Measurements from ENCODE around the gene BMPR1A.

The BMPR1A gene

GRCh38 chr10:86962981-86963310 is 206.5 kb downstream of the BMPR1A start:
- TF ChIP-seq ZFX (IDR thresholded peaks at IDR 0.05; ENCODE audit: borderline replicate concordance) (no peak), CTCF (IDR thresholded peaks at IDR 0.05) (no peak)

DNA sequence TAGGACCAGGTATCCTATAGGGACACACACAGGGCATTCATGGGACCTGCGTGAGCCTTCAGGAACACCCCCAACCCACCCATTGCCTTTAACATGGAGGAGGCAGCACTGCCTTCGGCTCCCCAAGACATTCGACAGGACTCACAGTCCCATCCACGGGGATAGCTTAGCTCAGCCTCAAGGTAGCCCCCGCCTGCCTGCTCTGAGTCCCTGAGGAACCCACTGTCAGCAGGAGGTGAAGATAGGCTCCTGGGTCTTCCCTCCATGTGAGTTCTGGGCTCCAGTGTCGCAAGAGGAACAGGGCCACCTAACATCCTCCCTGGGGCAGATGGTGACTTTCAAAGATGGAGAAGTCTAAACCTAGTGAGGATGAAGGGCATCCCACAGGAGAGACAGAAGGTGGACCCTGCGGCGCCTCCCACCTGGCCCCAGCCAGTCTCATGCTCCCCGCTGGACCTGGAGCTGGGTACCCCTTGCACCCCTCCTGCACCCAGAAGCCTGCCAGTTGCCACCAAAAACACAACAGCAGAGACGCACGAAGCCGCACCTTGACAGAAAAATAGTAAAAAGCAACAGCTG is 207.0 kb downstream of the BMPR1A start:
- TF ChIP-seq CTCF (IDR thresholded peaks at IDR 0.05) (no peak), ZFX (IDR thresholded peaks at IDR 0.05; ENCODE audit: borderline replicate concordance) (no peak)
- no peak overlapping the region for H3K27ac ChIP-seq

More at GRCh38 chr10:86962981-86963310, 206.5 kb downstream of the BMPR1A start:
- H3K27ac ChIP-seq: no peak overlapping the region

DNA sequence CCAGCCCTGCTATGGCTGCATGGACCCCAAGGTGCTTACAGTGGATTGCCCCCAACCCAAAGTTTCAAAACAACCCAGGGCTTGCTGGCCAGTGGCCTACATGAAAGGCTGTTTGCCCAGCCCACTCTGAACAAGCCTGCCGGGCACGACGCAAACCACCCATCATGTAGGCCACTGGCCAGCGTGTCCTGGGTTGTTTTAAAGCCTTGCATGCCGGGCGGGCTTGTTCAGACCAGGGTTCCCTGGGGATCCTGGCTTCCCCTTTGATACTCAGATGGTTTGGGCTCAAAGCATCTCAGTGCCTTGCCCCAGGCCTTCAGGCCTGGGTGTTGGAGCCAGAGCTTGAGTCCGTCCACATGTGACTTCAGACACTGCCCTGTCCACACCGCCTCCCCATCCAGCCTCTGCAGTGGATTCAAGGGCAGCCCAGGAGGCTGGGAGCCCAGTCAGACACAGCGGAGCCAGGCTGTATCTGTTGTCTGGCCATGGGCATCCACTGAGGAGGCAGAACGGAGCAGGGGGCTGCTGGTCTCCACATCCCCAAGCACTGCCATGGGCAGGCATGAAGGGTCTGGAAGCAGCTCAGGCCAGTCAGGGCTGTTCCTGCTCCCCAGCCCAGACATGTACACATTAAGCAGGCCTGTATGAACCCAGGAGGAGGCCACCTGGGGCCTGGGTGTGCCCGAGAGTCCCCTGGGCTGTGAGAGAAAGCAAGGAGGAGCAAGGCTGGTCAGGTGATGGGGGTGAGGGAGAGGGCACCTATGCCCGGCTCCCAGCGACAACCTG is 207.8 kb downstream of the BMPR1A start:
- TF ChIP-seq ZFX (IDR thresholded peaks at IDR 0.05; ENCODE audit: borderline replicate concordance) (no peak), CTCF (IDR thresholded peaks at IDR 0.05) (no peak)
- no peak overlapping the region for H3K27ac ChIP-seq

DNA sequence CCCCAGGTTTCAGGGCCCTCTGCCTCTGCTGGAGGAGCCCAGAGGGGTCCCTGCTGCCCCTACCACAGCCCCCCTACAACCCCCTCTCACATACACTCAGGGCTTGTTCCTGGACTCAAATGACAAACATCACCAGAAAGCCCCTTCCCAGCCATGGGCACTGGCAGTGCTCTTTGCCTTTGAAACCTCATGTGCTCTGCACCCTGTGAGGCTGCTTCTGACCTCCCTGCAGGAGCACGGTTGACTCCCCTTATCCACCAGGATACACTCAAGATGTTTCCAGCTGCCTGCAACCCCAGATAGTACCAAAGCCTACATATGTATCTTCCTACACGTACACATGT is 208.4 kb downstream of the BMPR1A start:
- H3K27ac ChIP-seq: no peak overlapping the region
- TF ChIP-seq ZFX (IDR thresholded peaks at IDR 0.05; ENCODE audit: borderline replicate concordance) (no peak), CTCF (IDR thresholded peaks at IDR 0.05) (no peak)

DNA sequence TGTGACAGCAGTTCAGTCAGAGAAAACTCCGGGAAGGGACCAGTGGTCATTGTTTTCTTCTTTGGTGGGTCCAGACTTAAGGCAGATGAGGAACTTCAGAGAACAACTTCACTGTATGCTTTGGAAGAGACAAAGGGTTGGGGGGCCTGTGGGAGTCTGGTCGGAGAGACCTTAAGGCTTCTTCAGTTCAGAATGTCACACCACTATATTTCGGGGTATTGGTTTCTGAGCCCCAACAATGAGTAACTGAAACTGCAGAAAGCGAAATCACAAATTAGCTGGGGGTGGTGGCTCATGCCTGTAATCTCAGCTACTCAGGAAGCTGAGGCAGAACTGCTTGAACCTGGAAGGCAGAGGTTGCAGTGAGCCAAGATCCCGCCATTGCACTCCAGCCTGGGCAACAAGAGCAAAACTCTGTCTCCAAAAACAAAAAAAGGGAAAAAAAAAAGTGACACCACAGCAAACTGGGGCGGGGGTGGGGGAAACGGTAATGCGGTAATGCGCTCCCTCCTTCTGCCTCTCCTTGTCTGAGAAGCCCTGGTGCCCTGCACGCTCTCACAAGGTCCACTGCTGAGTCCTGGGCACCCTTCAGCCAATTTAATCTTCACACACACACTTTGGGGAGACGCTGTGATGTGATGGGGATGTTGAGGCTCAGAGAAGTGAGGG is 209.7 kb downstream of the BMPR1A start:
- TF ChIP-seq ZFX (IDR thresholded peaks at IDR 0.05; ENCODE audit: borderline replicate concordance) (no peak), CTCF (IDR thresholded peaks at IDR 0.05) (no peak)
- H3K27ac ChIP-seq: peak overlapping the region; percentile 75

DNA sequence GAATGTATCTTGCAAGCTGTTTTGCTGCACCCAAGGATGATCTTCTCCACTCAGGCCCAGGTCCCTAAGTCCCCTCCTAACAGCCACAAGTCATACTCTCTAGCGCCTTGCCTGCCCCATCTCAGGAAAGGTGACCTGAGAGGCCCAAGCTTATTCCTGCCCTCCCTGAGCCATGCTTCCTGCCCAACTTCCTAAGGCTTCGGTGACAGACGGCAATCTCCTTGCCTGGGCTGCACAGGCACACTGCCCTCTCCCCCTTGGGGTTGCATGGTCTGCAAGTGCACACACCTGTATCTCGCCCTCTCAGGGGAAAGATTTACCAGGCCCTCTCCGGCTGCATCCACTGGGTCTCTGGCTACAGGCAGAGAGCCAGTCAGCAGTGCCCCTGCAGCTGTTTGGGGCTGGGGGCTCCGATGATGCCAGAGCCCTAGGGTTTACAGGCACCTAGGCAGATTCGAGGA is 211.1 kb downstream of the BMPR1A start:
- TF ChIP-seq ZFX (IDR thresholded peaks at IDR 0.05; ENCODE audit: borderline replicate concordance) (no peak), CTCF (IDR thresholded peaks at IDR 0.05) (no peak)
- H3K27ac ChIP-seq: peak overlapping the region; percentile 75
